NCI-H2107 treated with DMSO at 0.1 percent for 48 hours (cell line): ENCODE data around the gene TBCK.
"Not testable (repeated sequence)": the region's sequence is repeated elsewhere in the genome, so short reads cannot be mapped to it uniquely, and the experiment has no call there.

Source experiments
- DNase-seq: peaks from one replicate; lab custom pipeline; 2025; ENCODE audit not compliant: unreplicated experiment; lab: John Stamatoyannopoulos, UW

TBCK gene

GRCh38 chr4:106321814-106322213 lies 5.8 kb upstream of the TBCK start:
- DNase-seq: not testable (repeated sequence)

- not testable (repeated sequence) for DNase-seq
Measured at GRCh38 chr4:106321168-106321567, 5.2 kb upstream of the TBCK start.

DNA sequence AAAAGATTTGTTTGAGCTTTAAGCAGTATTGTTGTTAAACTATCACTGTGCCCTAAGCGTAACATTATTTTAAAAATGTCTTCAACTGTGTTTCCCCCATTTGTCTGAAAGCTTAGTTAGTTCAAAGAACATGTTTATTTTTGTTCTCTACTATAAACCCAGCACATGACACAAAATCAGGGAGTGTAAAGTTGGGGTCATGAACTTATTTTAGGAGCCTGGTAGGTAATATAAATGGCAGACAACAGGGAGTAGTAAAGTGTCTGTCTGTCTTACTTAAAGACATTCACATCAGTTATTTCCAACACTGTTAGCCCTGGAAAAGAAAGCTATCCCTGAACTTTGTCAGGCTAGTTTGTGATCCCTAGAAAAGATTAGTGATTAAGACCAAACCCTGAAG lies 4.2 kb upstream of the TBCK start:
- DNase-seq: no peak

- DNase-seq: no peak
Measured at GRCh38 chr4:106318511-106318910, 2.5 kb upstream of the TBCK start.

DNA sequence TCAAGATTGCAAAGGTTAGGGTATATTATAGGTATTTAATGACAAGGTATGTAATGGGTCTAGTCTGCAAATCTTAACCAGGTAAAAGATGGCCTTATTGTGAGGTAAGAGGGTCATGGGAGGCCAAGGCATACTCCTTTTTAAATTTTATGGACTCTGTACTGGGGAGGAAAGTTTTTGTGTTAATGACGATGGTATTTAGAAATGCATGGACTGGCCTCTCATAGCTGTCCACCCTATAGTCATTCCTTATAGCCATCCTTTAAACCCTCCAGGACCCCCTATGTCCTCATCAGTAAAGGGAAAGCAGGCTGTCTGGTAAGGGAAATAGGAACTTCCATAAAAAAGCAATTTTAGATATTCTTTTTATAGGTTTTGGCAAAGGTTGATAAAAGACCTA lies 1.8 kb upstream of the TBCK start:
- DNase-seq: no peak

- DNase-seq: no peak
Measured at GRCh38 chr4:106316773-106317409, 882 bp upstream of the TBCK start.

DNA sequence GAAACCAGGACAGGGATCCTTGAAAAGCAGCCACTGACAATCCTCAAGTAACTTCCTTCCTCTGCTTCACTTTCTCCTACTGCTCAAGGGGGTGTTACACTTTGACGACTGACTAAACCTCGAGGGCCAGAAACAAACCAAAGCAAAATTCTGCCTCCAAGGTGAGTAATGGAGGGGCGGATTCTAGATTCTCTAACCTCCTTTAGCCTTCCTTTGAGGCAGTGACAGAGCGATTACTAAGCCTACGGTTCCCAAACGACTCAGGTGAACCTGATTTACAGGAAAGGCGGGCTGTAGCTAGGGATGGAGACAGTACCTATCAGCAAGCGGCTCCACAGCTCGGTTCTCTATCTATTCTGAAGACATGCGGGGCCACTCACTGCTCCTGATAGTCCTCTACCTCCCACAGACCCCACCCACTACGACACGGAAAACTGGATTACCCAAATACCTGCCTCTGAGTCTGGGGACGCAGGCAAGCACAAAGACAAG lies 487 bp downstream of the TBCK start:
- no peak for DNase-seq

DNA sequence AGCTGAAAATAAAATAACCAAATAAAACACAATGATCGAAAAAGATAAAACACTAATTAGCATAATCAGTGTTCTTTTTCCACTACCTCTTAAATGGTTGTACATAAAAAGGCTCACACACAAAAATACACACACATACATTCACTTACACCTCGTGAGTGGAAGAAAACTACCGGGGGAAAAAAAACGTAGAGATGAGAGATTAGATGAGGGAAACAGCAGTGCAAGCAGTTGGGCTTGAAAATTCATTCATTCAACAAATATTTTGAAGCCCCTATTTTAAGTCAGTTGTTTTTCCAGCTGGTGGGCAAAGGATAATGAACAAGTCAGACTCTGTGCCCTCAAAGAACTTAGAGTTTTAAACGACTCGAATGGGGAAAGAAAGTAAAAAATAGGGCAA lies 1.0 kb downstream of the TBCK start:
- no peak for DNase-seq

DNA sequence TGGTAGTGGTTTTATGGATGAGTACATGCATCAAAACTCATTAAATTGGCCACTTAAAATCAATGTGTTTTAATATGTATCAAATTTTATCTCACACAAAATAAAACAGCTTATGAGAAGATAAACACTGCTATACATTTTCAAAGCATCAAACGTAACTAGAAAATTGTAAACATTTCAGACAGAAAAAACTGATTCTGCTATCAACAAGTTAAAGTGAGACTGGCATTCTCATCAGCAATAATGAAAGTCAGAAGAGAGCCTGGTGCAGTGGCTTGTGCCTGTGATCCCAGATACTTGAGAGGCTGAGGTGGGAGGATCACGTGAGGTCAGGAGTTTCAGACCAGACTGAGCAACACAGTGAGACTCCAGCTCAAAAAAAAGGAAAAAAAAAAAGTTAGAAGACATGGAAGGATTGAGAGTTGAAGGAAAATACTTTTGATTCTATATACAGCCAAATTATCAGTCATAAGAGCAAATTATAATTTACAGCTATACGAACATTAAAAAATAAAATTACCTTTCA lies 2.9 kb downstream of the TBCK start:
- DNase-seq: no peak

GRCh38 chr4:106312377-106312776 lies 3.6 kb downstream of the TBCK start:
- DNase-seq: no peak

DNA sequence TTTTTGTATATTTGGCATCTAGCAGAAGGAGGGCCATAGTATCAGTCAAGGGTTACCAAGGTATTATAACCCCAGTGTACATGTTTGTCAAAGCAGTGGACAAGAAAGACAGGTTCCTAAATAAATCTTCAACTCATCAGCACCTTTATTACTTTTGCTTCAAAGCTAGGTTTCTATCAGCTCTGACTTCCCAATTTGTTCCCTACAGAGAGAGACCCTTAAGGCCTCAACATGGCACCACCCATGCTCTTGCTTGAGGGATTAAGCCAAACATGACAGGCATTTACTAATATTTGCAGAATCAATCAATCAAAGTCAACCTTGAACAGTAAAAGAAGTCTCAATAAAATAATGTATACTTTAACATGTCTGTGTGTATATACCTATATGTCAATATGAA lies 9.4 kb downstream of the TBCK start:
- DNase-seq: no peak

GRCh38 chr4:106305435-106306055 lies 10.5 kb downstream of the TBCK start:
- DNase-seq: no peak

DNA sequence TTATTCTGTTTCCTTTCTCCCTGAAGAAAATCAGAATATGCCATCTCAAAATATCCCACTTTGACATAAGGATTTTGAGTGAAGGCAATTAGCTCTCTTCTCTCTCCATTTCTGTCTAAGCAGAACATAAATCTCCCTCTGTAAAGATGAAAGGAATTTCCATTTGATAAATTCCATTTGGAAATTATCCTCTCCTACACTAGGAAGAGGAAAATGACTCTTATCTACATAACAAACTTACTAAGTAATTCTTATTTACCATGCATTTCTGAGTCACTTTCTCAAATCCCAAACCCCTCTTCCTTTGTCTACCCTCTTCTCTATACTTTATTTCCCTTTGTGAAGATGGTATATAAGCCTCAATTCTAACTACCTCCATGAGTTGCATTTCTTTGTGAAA lies 11.4 kb downstream of the TBCK start:
- DNase-seq: no peak

GRCh38 chr4:106303548-106304281 lies 12.3 kb downstream of the TBCK start:
- DNase-seq: no peak

GRCh38 chr4:106302062-106302438 lies 14.0 kb downstream of the TBCK start:
- no peak for DNase-seq

DNA sequence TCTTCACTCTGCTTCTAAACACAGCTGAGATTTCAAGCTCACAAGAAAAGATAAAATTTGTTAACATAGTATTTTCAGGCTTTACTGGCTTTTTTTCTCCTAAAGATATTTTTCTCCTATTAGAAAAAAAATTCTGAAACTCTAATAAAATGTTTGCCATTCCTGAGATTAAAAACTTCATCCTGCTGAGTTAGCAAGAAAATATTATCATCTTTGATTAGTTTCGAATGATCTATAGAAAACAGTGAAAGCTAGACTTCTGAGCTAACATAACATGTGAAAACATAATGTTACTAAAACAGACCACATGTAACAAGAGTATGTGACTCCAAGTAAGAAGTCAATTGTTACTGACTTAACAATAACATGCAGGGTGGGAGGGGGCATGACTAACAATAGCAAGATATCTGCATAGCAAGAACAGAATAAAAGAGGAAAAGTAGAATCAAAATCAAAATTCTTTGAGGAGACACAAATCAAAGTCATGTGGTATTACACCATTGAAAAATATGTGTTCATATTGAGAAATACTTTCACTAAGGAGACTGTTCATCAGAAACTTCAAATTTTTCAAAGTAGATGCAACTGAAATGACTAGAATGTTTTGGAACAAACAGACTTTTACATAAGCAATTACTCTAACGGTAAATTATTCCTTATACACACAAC lies 14.5 kb downstream of the TBCK start:
- no peak for DNase-seq

- no peak for DNase-seq
Measured at GRCh38 chr4:106299977-106300376, 16.0 kb downstream of the TBCK start.

DNA sequence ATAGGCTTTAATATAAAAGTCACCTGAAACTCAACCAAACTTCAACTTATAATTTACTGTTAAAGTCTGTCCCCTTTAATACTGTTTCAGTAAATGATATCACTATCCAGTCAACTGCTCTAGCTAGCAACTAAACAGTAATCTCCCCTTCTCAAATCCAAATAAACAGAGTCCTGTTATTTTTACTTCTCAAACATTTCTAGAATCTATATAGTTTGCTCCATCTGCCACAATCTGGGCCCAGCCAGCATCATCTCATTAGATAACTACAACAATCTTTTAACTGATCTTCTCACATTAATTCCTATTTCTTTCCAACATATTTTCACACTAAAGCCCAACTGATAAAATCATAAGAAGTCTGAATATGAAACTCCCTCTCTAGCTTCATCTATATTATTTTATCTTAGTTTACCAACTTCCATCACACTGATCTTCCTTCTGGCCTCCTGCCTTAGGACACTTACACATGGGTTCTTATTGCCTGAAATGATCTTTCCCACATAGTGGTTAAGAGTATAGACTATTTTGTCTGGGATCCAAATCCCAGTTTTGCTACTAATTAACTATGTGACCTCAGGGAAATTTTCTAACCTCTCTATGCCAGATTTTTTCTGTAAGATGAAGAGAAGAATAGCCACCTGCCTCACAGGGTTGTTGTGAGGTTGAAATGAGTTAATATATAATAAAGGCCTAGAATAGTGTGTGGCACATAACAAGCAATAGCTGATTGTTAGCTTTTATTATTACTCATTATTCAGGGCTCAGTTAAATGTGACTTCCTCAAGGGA lies 18.6 kb downstream of the TBCK start:
- DNase-seq: no peak

DNA sequence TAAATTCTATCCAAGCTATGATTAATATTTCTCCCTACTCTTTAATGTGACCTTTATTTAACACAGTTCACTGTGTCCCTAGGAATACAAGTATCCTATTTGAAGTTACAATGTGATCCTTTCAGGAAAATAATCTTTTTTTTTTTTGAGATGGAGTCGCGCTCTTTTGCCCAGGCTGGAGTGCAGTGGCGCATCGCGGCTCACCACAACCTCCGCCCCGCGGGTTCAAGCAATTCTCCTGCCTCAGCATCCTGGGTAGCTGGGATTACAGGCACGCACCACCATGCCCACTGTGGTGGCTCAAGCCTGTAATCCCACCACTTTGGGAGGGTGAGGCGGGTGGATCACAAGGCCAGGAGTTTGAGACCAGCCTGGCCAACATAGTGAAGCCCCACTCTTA lies 21.9 kb downstream of the TBCK start:
- no peak for DNase-seq

DNA sequence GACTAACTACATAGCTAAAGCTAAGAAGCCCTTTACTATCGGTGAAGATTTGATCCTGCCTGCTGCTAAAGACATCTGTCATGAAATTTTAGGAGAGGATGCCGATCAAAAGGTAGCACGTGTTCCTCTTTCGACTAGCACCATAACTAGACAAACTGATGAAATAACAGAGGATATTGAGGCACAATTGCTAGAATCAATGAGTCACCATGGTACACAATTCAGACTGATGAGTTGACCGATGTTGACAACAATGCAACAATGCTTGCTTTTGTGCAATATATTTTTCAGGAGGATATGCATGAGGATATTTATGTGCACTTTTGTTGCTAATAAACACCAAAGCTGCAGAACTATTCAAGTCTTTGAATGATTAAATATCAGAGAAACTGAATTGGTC lies 24.3 kb downstream of the TBCK start:
- no peak for DNase-seq

DNA sequence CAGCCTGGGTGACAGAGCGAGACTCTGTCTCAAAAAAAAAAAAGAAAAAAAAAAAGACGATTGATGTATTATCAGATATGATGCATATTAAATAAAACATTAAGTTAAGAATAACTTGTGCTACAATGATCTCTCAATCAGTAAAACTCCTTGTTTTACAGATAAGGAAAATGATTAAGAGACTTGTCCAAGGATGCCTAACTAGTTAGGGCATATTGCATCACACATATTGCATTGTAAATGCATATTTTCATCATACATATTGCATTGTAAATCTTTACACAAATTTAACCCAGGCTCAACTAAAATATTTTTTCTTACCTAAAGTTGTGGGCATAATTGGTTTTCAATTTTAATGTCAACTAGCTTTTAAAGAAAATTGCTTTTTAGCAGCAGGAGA lies 26.3 kb downstream of the TBCK start:
- DNase-seq: no peak
